Measurements from ENCODE around the gene TTI1.

- no peak for TF ChIP-seq CTCF (IDR thresholded peaks at IDR 0.05; ENCODE audit: insufficient read depth, low read depth, low read length)
- TF ChIP-seq EZH2 (IDR thresholded peaks at IDR 0.05; ENCODE audit: insufficient read depth, low read length): no peak
Observed at GRCh38 chr20:38076548-38076947, 43.3 kb upstream of the TTI1 start.
